ENCODE results near the gene RGCC. TPM values are rescaled to one million over a fixed set of nuclear protein-coding genes. Genes with fewer than 3 reads are reported as not detected.

The RGCC gene
- total and polyA plus RNA-seq, 9 of the 15 experiments (the other 6 are each of a cell fraction or from before 2014, with no cell fraction given) = 0.51 to 10.4 (median 5.8) TPM

- TF ChIP-seq, protein P1, sequence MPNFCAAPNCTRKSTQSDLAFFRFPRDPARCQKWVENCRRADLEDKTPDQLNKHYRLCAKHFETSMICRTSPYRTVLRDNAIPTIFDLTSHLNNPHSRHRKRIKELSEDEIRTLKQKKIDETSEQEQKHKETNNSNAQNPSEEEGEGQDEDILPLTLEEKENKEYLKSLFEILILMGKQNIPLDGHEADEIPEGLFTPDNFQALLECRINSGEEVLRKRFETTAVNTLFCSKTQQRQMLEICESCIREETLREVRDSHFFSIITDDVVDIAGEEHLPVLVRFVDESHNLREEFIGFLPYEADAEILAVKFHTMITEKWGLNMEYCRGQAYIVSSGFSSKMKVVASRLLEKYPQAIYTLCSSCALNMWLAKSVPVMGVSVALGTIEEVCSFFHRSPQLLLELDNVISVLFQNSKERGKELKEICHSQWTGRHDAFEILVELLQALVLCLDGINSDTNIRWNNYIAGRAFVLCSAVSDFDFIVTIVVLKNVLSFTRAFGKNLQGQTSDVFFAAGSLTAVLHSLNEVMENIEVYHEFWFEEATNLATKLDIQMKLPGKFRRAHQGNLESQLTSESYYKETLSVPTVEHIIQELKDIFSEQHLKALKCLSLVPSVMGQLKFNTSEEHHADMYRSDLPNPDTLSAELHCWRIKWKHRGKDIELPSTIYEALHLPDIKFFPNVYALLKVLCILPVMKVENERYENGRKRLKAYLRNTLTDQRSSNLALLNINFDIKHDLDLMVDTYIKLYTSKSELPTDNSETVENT (CRISPR knock-in tag; IDR thresholded peaks at IDR 0.05) = no peak
- TF ChIP-seq SLC30A9 (CRISPR knock-in tag; IDR thresholded peaks at IDR 0.05) (no peak), CEBPG (CRISPR knock-in tag; IDR thresholded peaks at IDR 0.05) (no peak), CEBPG (tag; conservative IDR thresholded peaks at IDR 0.05 in 1 of 2, IDR thresholded peaks at IDR 0.05 in 1 of 2) (no peak), PCBP1 (IDR thresholded peaks at IDR 0.05; ENCODE audit: low read depth, low read length, poor library complexity, severe bottlenecking) (peak; percentile 23), ID3 (CRISPR knock-in tag; IDR thresholded peaks at IDR 0.05) (no peak), ID3 (tag; IDR thresholded peaks at IDR 0.05) (no peak), CTCF (IDR thresholded peaks at IDR 0.05 in 2 of 3, conservative IDR thresholded peaks at IDR 0.05 in 1 of 3; ENCODE audit: insufficient read depth in 2 of 3, low read depth in 1 of 3, low read length in 3 of 3) (no peak), MTA2 (IDR thresholded peaks at IDR 0.05; ENCODE audit: low read depth) (no peak), KDM1A (IDR thresholded peaks at IDR 0.05) (peak in 1 of 2 experiments; percentile 56; a peak in 1 of 4 replicates), BCLAF1 (IDR thresholded peaks at IDR 0.05; ENCODE audit: borderline replicate concordance in 1 of 2, control insufficient read depth in 1 of 2, low read depth in 2 of 2, low read length in 1 of 2) (no peak), TAF15 (IDR thresholded peaks at IDR 0.05; ENCODE audit: low read depth, low read length) (no peak), KLF10 (CRISPR knock-in tag; IDR thresholded peaks at IDR 0.05) (no peak), TSC22D4 (tag; IDR thresholded peaks at IDR 0.05) (no peak), ZNF197 (CRISPR knock-in tag; IDR thresholded peaks at IDR 0.05; ENCODE audit: low read depth) (no peak), TRIM25 (IDR thresholded peaks at IDR 0.05; ENCODE audit: borderline replicate concordance) (no peak), NFIX (CRISPR knock-in tag; IDR thresholded peaks at IDR 0.05; ENCODE audit: low read depth) (no peak), ZBED1 (IDR thresholded peaks at IDR 0.05) (no peak), ATF7 (IDR thresholded peaks at IDR 0.05) (no peak)
Measured at GRCh38 chr13:41457589-41458186, 338 bp downstream of the RGCC start (continued).

All from K562 (cell line).